ENCODE data around the gene MDGA2.

DNA sequence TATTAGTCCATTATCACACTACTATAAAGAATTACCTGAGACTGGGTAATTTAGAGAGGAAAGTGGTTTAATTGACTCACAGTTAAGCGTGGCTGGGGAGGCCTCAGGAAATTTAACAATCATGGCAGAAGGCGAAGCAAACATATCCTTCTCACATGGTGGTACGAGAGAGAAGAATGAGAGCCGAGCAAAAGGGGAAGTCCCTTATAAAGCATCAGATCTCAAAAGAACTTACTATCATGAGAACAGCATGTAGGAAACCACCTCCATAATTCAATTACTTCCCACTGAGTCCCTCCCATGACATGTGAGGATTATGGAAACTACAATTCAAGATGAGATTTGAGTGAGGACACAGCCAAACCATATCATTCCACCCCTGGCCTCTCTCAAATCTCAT is 422.6 kb downstream of the MDGA2 start:
- TF ChIP-seq POLR2AphosphoS5 (IDR thresholded peaks at IDR 0.05; ENCODE audit: borderline replicate concordance, low read depth, low read length), result no peak
- TF ChIP-seq EZH2 (IDR thresholded peaks at IDR 0.05), result no peak
